Activated T-cell treated with anti-CD3 and anti-CD28 coated beads for 24 hours (primary cell): ENCODE measurements around the gene C2CD2.
"Not testable (repeated sequence)": the region's sequence is repeated elsewhere in the genome, so short reads cannot be mapped to it uniquely, and the experiment has no call there.

Experiments used
- DNase-seq: peaks from one replicate; pipeline ENCODE4 v3.0.0-alpha.2; 2020; ENCODE audit warnings: low read depth

Gene C2CD2

GRCh38 chr21:41975391-41976272 is 21.8 kb upstream of the C2CD2 start:
- DNase-seq: no peak

DNA sequence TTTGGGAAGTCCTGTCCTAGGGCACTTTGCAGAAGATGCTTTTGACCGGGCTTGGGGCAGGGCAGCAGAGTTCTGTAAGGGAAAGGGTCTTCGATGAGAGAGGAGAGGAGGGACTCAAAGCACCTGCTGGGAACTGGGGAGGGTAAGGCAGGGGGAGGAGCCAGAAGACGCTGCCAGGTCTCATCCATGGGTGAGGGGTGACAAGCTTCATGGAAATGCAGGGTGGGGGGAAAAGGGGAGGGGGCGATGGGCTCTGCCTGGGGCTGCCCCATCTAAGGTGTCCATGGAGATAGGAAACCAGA is 20.9 kb upstream of the C2CD2 start:
- DNase-seq: no peak

DNA sequence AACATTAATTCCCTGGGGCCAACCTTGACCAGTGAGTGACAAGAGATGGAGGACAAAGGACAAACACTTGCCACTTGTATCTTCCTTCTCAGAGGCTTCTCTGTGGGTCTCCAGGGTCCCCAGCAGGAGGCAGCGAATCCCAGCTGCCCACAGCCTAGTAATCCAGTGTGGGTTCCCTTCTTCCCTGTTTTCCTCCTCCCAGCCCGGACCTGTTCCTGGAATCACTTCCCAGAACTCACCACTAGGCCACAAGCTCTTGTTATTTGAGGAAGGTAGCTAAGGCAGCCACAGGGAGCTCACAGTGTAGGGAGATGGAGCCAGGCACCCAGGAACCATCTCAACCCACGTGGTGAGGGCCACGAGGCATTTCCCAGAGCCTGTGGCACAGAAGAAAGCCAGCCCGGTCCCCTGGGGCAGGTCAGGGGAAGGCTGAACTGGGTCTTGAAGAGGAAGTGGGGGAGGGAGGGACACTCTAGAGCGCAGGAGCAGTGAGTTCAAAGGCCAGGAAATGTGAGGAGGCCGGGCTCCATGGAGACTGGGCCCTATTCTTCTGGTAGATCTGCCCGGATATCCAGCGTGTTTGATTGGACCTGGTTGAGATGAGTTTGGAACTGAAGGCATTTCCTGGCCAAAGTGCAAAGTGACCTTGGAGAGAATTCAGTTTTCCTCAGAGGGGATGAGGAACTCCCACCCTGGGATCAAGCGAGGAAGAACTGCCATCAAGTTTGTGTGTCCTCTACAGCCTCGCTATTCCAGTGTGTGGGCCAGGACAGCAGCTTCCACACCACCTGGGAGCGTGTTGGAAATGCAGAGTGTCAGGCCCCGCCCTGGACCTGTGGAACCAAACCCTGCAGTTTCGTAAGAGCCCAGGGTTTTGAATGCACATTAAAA is 20.3 kb upstream of the C2CD2 start:
- DNase-seq: no peak

DNA sequence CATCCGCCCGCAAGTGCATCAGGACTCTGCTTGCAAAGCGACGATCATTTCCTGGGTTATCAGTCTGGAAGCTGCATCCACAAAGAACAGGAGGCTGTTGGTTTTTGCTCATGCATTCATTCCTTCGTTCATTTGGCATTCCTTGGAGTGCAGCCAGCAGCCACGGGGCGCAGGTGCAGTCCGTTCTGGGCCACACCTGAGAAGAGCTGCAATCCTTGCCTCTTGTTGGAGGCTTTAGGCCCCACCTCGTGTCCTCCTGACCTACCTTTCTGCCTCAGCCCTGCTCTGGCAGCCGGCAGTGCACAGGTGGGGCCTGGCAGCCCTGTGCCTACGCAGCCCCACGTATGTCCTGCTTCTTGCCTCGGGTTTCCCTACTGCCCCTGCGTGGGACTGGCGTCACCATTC is 19.6 kb upstream of the C2CD2 start:
- DNase-seq: no peak

DNA sequence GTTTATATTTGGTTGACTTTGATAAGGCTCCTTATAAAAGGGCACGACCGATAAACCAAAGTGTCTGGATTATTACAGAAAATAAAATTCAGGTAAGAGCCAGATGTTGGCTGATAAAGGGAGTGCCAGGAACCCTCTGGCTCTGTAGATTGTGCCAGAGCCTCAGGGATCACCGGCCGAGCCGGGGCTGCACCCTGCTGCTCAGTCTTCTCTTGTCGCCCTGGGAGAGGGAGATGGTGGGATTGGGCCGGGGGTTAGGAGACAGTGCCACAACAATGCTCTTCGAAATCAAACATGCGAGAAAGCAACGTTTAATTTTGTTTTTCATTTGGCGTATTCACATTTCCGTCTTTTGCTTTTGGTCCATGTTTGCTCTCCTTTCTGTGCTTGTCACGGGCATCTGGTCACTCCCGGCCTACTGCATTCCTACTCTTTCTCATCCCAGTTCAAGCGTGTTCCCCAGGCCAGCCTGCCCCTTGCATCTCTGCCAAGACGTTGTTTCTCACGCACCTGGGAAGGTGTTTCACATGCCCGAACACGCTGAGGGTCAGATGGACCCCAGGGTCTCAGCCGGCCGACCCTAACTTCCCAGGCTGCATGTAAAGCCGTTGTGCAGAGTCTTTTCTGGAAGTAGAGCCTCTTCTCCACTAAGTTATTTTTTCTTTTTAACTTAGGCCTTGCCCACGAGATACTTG is 18.8 kb upstream of the C2CD2 start:
- DNase-seq: no peak

DNA sequence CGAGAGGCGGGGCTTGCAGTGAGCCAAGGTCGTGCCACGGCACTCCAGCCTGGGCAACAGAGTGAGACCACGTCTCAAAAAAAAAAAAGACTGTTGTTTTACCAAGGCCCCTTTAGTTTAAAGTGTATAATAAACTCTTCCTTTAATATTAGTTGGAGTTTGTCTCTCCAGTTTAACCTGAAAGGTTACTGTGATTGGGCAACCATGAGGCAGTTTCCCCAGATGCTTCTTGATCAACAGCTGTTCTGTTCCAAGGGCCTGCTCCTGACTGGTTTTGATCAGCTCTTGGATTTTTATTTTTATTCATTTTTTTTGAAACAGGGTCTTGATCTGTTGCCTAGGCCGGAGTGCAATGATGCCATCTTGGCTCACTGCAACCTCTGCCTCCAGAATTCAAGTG is 18.1 kb upstream of the C2CD2 start:
- DNase-seq: no peak

GRCh38 chr21:41970751-41971653 is 17.2 kb upstream of the C2CD2 start:
- no peak for DNase-seq

DNA sequence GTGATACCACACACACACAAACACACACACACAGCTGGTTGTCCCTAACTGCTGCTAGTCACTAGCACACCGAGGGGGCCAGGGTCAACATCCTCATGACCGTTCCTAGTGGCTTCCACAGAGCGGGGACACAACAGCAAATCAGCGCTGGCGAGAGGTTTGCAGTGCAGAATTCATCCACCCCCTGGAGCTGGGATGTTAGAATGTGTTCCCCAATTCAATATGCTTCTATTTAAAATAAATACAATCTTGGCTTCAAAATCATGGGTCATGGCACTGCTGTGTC is 16.2 kb upstream of the C2CD2 start:
- no peak for DNase-seq

DNA sequence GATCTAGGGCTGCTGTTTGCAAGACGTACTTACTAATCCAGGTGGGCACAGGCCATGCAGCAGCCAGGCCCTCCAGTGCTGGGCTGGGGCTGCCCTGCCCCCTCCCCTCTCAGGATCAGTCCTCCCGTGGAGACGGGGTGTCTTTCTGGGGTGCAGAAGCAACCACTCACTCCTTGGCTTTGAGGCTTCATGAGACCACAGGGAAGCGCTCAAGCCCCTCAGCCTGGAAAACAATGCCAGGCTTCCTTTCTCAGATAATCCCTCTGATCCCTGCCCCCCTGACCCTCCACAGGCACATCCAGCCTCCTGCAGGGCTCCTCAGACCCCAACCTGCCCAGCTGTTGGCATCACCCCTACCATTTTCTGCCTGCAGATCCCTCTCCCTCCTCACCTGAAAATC is 13.9 kb upstream of the C2CD2 start:
- DNase-seq: no peak

- DNase-seq: no peak
Measured at GRCh38 chr21:41966872-41967621, 13.2 kb upstream of the C2CD2 start.

DNA sequence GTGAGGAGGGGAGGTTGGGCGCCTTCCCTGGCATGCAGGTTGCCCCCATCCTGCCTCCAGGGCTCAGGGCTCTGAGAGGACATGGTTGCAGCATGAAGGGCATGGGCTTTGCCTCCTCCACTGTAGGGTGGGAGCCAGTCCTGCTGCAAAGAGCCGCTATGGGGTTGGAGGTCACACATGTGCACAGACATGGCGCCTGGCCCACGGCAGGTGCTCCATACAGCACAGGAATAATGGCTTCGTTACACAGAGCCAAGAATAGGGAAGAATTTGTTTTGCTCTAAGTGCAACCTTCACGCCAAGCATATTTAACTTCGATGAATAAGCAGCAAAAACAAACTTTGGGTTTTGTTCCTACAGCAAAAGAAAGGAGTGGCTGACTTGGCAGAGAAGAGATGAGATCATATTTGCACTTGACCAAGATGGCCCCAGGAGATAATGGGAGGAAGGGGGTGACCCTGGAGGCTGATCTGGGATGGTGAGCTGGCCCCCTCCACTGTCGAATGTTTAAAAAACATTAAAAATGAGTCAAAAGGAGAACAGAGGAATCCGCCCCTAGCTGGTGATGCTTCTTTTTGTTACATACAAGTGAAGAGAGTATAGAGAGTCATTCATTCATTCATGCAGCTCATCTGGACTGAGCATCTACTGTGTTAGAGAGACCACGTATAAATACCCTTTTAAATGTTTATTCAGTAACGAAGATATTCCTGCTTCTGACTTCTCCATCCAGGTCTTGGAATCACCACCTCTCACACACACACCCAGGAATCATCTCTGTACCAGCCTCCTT is 12.4 kb upstream of the C2CD2 start:
- DNase-seq: no peak

DNA sequence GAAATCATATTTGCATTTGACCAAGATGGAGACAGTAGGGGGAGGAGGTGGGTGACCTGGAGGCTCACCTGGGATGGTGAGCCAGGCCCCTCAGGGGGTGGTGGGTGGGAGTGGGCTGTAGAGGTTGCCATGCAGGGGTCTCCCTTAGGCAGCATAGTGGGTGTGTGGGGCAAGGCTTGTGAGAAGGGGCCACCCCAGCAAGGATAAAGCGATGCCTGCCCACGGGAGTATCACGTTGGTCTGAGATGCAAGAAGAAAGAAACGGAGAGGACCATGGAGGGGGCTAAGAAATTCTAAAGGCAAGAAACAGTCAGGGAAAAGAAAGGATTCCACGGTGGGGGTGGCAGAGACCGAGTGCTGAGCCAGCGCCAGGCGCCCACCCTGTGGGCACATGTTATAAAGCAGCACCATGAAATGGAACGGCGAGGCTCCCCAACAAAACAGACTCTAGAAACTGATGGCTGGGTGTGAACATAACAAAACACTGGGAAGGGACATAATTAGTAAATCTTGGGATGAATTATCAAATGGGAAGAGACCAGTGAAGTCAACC is 11.7 kb upstream of the C2CD2 start:
- DNase-seq: no peak

- DNase-seq: no peak
Measured at GRCh38 chr21:41965045-41965444, 11.2 kb upstream of the C2CD2 start.

DNA sequence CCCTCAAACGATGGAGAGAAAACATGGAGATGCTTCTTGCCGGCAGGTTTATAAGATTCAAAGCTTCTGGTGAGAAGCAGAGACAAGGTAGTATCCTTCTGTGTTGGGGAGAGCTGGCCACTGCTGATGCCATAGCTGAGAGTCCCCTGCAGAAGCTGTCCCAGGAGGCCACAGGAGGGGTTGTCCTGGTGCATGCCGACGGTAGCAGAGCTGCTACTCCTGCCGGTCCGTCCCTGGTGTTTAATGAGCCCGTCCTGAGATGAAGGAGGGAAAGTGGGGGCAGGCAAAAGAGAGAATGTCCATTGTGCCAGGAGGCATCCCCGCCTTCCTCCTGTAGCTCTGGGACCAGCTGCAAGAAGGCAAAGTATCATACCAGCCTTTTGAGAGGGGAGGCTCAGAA is 10.4 kb upstream of the C2CD2 start:
- DNase-seq: no peak

DNA sequence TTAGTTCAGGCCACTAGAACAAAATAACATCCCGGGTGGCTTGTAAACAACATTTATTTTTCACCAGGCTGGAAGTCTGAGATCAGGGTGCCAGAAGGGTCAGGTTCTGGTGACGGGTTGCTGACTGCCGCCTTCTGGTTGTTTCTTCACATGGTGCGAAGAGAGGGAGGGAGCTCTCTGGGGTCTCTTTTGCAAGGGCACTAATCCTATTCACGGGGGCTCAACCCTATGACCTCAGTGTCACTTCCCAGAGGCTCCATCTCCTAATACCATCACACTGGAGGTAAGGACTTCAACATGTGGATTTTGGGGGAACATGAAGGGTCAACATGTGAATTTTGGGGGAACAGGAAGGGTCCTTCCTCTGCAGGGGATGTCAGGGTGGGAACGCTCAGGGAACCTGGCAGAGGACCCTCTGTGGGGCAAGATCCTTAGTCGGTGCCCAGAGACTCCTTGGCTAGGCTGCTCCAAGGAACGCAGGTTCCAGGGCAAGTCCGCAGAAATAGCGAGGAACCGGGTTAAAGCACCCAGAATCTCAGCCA is 8.7 kb upstream of the C2CD2 start:
- DNase-seq: no peak

DNA sequence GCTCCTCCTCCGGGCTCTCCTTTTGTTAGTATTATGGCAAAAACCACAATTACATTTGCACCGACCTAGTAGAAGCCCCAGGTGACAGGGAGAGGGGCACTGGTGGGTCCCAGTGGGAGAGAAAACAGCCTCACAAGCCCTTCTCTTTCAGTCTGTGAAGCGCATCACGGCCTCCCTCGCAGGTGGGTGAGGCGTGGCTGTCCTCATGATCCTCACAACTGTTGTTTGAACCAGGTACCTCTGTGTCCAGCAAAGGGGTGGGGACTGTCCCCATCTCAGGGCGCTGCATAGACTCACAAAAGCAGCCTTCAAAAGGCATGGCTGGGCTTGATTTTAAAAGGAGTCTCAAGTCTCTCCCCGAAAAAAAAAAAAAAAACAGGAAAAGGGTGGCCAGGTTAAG is 7.9 kb upstream of the C2CD2 start:
- no peak for DNase-seq

DNA sequence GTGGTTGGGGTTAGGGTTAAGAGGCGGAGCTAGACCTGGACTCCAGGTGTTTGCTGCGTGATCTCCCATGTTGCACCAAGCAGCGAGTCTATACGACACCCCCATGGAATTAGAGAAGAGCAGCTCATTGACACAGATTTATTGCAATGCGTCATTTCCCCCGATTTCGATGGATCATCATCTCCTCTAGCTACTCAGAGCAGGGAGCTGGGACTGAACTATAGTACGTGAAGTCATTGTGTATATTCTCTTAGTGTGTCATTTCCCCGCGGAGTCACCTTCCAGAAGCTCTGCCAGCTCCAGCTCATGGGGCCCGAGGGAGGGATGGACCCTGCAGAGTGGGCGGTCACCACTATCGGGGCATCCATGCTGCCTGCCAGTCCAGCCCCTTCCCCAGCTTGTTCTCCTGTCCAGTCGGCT is 7.5 kb upstream of the C2CD2 start:
- no peak for DNase-seq

DNA sequence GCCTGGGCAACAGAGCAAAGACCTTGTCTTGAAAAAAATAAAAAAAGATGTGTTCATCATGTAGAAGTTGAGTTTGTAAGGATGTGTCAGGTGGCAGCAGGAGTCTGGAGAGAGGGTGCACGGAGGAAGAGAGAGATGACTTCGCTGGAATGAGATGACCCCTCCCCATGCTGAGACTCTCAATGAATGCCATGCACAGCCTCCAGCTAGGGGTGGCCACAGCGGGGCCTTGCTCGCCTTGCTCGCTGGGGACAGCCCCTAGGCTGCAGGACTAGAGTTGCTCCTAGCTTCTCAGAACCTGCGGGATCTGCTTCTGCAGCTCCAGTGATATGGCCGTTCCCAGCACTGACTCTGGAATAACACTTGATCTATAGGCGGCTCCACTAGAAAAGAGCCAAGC is 6.6 kb upstream of the C2CD2 start:
- no peak for DNase-seq

DNA sequence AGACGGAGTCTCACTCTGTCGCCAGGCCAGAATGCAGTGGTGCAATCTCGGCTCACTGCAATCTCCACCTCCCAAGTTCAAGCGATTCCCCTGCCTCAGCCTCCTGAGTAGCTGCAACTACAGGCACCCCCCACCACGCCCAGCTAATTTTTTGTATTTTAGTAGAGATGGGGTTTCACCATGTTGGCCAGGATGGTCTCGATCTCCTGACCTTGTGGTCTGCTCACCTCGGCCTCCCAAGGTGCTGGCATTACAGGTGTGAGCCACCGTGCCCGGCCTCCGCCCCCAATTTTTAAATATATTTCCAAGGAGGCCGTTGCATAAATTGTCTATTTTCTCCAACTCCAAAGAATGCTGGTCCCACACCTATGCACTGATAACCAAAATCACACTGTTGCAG is 5.9 kb upstream of the C2CD2 start:
- not testable (repeated sequence) for DNase-seq
